ENCODE measurements around the gene SH2D6.
A peak's percentile ranks its signal among the peaks of the same experiment; 100 is the strongest.

Gene SH2D6

DNA sequence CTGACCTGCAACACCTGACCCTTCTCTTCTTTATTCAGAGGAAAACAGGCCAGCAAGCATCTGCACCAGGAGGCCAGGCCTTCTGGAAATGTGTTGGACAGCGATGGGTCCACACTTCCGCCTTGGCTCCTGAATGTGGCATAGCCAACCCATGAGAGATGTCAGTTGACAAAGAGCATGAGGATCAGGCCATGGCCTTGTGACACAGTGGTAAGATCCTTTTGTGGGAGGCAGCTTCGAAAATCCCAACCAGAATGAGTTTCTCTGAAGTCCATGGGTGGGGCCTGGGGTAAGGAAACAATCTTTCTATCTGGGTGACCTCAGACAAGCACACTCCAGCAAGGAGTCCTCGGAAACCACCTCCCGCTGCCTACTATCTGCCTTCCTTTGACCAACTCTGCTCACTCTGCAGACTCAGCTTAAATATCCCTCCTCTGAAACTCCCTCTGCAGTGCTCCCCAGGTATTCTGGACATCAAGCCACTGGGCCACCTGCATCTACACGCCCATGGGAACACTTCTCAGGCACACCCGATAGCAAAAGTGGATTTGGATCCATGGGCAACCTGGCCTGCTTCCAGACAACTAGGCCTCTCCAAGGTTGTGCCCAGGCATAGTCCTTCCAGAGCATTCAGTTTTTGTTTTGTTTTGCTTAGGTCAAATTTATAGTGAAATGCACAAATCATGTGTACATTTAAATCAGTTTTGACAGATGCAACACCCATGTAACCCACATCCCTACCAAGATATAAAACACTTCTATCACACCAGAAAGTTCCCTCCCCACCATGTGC is 3.6 kb upstream of the SH2D6 start:
- peaks cover 37% of the 10 kb centered on the region for H3K4me1 Mint-ChIP-seq
- H3K27me3 Mint-ChIP-seq (ENCODE audit: low read depth, poor library complexity): peaks cover 21% of the 10 kb centered on the region
- DNase-seq: no peak
- H3K36me3 Mint-ChIP-seq (ENCODE audit: low read depth): no peaks in the 10 kb centered on the region
- H3K4me3 Mint-ChIP-seq: peak overlapping the region; percentile 38
- no peak overlapping the region for H3K27ac Mint-ChIP-seq
- TF ChIP-seq CTCF (IDR thresholded peaks at IDR 0.05): no peak
- H3K9me3 Mint-ChIP-seq: no peaks in the 10 kb centered on the region

DNA sequence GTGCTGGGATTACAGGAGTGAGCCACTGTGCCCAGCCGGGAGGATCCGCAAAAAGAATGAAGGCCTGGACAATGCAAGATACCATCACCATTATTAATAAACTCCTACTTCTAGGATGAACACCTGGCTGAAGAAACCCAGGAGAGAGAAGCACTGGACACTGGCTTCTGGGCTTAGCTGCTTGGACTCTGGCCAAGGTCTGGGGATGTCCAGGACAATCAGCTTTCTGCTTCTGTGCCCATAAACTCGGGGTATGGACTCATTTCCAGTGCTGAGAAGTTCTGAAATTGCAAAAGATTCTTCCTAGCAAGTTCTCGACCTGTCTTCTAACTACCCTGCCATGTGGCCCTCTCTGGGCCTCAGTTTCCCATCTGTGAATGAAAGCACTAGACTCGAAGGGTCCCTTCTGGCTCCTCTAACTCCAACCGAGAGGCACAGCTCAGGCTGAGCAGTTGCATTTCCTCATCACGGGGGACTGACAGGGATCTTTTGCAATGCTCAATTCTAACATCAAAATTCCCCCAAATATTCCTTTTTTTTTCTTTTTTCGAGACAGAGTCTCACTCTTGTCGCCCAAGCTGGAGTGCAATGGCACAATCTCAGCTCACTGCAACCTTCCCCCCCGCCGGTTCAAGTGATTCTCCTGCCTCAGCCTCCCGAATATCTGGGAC is 2.4 kb upstream of the SH2D6 start:
- no peak for TF ChIP-seq CTCF (IDR thresholded peaks at IDR 0.05)
- no peak for DNase-seq
- peaks cover 35% of the 10 kb centered on the region for H3K4me1 Mint-ChIP-seq
- H3K9me3 Mint-ChIP-seq: no peaks in the 10 kb centered on the region
- no peak overlapping the region for H3K4me3 Mint-ChIP-seq
- no peak overlapping the region for H3K27ac Mint-ChIP-seq
- peaks cover 21% of the 10 kb centered on the region for H3K27me3 Mint-ChIP-seq (ENCODE audit: low read depth, poor library complexity)
- H3K36me3 Mint-ChIP-seq (ENCODE audit: low read depth): no peaks in the 10 kb centered on the region

- no peak for TF ChIP-seq CTCF (IDR thresholded peaks at IDR 0.05)
- peak overlapping the region; percentile 45 for H3K27ac Mint-ChIP-seq
- H3K9me3 Mint-ChIP-seq: no peaks in the 10 kb centered on the region
- peaks cover 10% of the 10 kb centered on the region for H3K27me3 Mint-ChIP-seq (ENCODE audit: low read depth, poor library complexity)
- no peaks in the 10 kb centered on the region for H3K36me3 Mint-ChIP-seq (ENCODE audit: low read depth)
- DNase-seq: no peak
- peak overlapping the region; percentile 91 for H3K4me3 Mint-ChIP-seq
- H3K4me1 Mint-ChIP-seq: peaks cover 47% of the 10 kb centered on the region
Measured at GRCh38 chr2:85419009-85419675, 628 bp downstream of the SH2D6 start.

DNA sequence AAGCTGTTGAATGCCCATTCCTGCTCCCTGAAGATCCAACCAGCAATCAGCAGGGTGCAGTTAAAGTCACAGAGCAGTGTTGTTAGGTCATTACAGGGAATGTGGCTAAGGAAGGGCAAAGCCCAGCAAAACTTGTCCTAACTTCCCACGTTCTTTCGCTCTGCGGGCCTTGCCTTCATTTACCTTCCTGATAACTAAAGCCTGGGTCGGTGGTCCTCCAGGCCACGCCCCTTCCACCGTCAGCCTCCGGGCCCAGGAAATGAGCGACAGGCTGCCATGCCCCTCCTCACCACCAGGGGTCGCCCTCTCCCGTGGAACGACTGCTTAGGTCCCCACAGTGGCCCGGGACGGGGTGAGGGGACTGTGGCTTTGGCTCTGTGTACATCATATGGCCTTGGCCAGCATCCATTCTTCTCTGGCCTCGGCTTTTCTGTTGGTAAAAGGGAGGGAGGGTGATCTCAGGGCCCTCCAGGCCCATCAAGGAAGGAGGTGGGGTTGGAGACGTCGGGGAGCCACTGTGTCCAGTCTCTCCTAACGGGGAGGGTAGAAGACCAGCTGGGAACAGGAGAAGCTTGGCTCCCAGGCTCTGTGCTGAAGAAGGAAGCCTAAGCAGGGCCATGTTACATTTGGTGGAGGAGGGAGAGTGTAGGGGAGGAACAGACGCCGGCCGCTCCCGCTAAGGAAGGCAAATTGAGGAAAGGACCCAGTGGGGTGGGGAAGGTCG is 2.2 kb downstream of the SH2D6 start:
- Mint-ChIP-seq H3K27me3 (ENCODE audit: low read depth, poor library complexity) (peaks cover 4% of the 10 kb centered on the region), H3K36me3 (ENCODE audit: low read depth) (no peaks in the 10 kb centered on the region)

More for the DNA sequence above, 2.2 kb downstream of the SH2D6 start:
- peak; percentile 100 for TF ChIP-seq CTCF (IDR thresholded peaks at IDR 0.05)
- peak; percentile 98 for DNase-seq
- peak overlapping the region; percentile 49 for H3K4me3 Mint-ChIP-seq
- peak overlapping the region; percentile 98 for H3K27ac Mint-ChIP-seq
- H3K4me1 Mint-ChIP-seq: peaks cover 49% of the 10 kb centered on the region
- H3K9me3 Mint-ChIP-seq: no peaks in the 10 kb centered on the region
